ENCODE data around the gene CYP1A1.

CYP1A1 gene

DNA sequence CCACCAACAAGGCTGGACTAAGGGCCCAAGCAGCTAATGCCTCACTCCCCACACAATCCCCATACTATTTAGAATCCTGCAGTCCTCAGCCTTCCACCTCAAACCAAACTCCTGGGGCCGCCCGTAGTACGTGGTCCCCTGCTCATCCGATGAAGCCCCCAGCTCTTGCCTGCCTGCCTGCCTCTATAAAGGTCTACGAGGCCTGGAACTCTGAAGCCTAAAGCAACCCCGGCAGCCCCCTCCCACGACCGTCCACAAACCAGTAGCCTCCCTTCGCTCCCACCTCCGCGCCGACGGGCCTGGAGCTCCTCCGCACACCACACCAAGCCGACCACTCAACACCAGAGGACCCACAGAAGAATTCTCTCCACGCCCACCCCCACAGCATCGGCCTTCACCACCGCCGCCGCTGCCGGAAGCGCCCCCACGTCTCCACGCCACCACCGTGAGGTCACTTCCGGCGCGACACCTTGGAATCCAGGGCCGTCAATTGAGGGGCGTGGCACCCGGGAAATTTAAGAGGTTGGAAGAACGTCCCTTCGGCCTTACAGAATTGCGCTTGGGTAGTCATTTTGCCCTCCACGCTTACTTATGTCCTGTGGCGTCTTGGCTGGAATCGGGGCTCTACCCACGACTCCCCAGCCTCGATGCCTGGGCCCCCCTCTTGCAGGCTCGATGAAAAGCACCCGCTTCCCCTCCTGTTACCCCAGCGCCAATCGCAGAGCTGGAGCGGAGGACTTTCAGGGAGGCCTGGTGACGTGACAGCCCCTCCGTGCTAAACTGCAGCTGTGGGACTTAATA, 29.5 kb downstream of the CYP1A1 start, which contains the start of gene EDC3:
Gene EDC3 (minus strand): TSS at position 428 of the 801 bp plus-strand sequence. CDS start 20,900 bp downstream, outside the sequence.
- peak; percentile 90 for DNase-seq (ENCODE audit: low spot score)

DNA sequence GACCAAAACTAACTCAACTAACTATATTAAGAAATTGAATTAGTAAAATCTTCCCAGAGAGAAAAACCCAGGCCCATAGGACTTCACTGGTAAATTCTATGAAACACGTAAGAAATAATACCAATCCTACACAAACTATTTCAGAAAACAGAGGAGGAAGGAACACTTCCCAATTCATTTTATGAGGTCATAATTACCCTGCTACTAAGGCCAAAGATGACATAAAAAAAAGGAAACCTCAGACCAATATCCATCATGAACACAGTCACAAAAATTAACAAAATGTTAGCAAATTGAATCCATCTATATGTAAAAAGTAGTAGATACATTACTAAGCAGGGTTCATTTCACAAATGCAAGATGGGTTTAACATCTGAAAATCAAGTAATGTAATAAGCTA, 33.0 kb downstream of the CYP1A1 start:
- no peak for DNase-seq (ENCODE audit: low spot score)

DNA sequence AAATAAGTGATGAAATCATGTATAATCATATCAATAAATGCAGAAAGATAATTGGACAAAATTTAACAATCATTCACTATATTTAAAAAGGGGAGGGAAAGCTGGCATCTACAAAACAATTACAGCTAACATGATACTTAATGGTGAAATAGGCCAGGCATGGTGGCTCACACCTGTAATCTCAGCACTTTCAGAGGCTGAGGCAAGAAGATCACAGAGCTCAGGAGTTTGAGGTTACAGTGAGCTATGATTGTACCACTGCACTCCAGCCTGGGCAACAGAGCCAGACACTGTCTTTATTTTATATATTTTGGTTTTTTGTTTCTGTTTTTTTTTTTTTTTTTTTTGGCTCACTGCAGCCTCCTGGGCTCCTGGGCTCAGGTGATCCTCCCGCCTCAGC, 41.6 kb downstream of the CYP1A1 start:
- DNase-seq (ENCODE audit: low spot score): no peak

DNA sequence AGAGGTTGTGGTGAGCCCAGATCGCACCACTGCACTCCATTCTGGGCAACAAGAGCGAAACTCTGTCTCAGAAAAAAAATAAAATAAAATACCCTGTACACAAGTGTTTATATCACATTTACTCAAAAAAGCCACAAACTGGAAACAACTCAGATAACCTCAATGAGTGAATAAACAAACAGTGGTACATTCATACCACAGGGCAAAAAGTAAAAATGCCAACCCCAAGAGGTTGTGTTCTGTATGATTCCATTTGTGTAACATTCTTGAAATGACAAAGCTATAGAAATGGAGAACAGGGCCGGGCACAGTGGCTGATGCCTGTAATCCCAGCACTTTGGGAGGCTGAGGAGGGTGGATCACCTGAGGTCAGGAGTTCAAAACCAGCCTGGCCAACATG, 42.4 kb downstream of the CYP1A1 start:
- DNase-seq (ENCODE audit: low spot score): no peak

DNA sequence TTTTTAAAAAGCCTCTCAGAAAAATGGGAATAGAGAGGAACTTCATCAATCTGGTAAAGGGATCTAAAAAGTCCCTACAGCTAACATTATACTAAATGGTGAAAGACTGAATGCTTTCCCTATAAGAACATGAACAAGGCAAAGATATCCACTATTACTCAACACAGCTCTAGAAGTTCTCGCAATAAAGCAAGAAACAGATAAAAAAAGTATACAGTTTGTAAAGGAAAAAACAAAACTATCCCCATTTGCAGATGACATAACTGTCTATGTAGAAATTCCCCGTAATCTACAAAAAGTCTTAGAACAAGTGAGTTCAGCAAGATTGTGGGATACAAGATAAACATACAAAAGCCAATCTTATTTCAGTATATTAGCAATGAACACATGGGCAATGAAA, 44.9 kb downstream of the CYP1A1 start:
- no peak for DNase-seq (ENCODE audit: low spot score)

DNA sequence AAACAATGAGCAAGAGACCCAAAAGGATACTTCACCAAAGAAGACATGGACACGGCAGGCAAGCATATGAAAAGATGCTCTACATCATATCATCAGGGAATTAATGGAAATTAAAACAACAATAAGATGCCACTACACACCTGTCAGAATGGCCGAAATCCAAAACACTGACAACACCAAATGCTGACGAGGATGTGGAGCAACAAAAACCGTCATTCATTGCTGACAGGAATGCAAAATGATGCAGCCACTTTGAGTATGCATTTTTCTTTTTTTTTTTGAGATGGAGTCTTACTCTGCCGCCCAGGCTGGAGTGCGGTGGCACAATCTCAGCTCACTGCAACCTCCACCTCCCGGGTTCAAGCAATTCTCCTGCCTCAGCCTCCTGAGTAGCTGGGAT, 48.5 kb downstream of the CYP1A1 start:
- DNase-seq (ENCODE audit: low spot score): no peak

DNA sequence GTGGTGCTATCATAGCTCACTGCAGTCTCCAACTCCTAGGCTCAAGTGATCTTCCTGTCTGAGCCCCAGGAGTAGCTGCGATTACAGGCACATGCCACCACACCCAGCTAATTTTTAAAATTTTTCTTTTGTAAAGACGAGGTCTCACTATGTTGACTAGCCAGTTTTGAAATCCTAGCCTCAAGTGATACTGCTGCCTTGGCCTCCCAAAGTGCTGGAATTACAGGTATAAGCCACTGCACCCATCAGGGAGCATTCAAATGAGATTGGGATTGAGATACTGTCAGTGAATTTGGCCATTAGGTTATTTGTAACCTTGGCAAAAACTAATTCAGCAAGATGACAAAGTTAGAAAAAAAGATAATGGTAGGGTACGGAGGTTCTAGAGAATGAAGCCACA, 51.2 kb downstream of the CYP1A1 start:
- no peak for DNase-seq (ENCODE audit: low spot score)

DNA sequence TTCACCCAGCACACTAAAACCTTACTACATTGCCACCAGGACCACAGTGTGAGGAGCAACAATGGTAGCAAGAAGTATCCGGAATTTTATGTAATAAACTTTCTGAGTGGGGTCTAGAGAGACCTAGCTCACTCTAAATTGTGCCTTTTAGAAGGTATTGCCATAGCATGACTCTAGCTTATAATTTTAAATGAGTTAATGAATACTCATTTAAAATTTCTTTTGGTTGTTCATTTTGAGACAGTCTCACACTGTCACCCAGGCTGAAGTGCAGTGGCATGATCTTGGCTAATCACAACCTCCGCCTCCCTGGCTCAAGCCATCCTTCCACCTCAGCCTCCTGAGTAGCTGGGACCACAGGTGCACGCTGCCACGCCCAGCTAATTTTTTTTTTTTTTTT, 55.7 kb downstream of the CYP1A1 start:
- DNase-seq (ENCODE audit: low spot score): no peak
